NCI-H446 treated with DMSO at 0.1 percent for 48 hours (cell line): ENCODE measurements around the gene DENND1B.

ENCODE experiments used
- DNase-seq: peaks from one replicate; lab custom pipeline; 2025; lab: John Stamatoyannopoulos, UW

The DENND1B gene

DNA sequence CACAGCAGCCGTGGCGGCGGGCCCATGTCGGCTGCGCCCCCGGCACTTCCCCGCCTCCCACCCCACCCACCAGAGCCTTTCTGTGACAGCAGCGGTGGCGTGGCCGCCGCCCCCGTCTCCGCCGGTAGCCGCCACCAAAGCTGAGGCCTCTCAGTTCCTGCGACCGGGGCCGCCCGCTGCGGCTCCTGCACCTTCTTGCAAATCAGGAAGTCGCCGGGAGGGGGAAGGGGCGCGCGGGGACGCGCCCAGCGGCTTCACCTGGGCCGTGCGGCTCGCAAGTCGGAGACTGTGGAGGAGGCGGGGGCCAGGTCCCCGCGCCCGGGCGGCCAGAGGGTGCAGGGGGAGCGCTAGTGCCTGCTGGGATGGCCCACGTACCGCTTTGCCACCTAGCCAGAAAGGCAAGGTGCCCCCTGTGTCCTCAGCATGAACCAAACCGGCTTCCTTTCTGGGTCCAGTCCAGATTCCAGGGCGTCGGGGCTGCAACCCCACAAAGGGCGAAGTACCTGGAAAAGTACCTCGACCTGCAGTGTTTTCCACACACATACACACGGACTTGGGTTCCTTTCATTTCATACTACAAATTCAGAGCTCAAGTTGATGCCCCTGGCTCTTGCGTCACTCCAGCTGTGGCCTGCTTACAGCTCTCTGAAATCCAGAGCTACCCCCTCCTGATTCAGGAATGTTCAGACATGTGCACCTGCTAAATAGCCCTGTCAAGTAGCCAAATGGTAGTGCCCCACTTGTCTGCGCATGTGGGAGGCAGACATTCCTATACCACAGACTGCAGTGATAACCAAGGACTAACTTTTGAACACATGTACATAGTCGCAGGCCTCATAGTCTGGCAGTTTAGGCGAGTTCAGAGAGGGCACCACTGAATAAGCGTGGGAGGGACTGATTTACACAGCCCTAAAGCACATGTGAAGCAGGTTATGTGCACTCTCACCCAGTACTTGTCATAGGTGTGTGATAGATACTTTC lies at the start of gene DENND1B:
Gene DENND1B, minus strand, starts transcription at position 199 of the 981 bp plus-strand sequence. CDS start 325 bp downstream, outside the sequence.
- DNase-seq: no peak

- no peak for DNase-seq
Measured at GRCh38 chr1:197814306-197814705, 39.0 kb upstream of the DENND1B start.

DNA sequence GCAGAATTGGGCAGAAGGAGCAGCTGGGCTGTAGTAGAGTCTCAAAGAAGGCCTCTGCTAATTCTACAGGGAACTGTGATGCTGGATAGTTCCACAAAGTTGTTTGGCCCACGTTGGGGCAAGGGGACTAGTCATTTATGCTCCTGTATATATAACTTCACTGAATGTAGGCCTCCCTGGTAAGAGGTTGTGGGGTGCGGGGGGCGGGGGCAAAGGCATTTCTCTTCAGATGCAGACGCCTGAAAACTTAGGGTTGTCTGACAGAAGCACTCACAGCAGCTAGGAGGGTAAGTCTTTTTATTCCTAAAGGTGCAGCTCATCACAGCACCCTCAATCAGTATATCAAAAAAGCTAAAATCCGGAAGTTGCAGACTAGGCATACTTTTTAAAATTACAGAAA lies 38.5 kb upstream of the DENND1B start:
- no peak for DNase-seq

GRCh38 chr1:197811769-197812168 lies 36.5 kb upstream of the DENND1B start:
- no peak for DNase-seq

GRCh38 chr1:197810812-197811211 lies 35.5 kb upstream of the DENND1B start:
- DNase-seq: no peak

DNA sequence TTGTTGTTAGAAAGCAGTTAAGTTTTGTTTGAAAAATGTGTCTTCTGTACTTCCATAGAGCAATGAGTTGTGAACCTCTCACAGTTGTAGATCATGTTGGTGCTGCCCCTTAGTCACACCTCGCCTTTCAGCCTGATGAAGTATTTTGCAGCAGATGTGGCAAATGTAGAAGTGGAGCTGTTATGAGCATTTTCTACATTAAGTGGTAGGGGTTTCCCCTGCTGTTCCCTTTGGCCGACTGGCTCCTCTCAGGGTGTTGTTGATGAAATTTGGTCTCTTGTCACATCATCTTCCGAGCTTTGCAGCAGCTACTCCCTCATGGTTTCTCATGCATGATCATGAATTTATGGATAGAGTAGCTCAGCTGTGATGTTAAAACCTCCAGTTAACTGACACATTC lies 33.6 kb upstream of the DENND1B start:
- DNase-seq: no peak

- no peak for DNase-seq
Measured at GRCh38 chr1:197807739-197808453, 32.6 kb upstream of the DENND1B start.

DNA sequence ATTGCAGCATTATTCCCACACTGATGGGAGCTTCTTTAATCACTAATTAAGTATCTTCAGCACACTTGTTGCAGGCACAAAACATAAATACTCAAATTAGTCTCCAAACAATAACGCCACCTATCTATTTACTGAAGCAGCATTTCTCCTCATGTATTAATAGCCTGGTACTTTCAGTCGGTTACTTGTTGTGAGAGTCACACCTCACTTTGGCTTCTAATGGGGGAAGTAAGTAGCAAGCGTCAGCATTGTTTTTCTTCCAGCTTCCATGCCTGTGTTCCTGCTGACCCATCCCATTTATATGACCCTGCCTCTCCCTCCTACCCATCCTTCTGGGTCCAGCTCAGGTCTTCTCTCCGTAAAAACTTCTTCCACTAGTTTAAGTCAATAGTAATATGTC lies 31.9 kb upstream of the DENND1B start:
- no peak for DNase-seq

DNA sequence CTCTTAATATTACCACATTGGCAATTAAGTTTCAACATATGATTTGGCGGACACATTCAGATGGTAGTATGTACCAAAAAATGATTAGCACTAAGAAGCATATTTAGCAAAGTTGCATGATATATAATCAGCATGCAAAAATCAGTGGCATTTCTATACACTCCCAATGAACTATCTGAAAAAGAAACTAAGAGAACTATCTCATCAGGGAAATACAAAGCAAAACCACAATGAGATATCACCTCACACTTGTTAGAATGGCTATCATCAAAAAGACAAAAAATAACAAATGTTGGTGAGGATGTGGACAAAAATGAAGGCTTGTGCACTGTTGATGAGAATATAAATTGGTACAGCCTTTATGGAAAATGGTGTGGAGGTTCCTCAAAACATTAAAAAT lies 31.4 kb upstream of the DENND1B start:
- DNase-seq: no peak

GRCh38 chr1:197801684-197802083 lies 26.4 kb upstream of the DENND1B start:
- DNase-seq: no peak

GRCh38 chr1:197801111-197801482 lies 25.8 kb upstream of the DENND1B start:
- no peak for DNase-seq

- DNase-seq: no peak
Measured at GRCh38 chr1:197800379-197801110, 25.3 kb upstream of the DENND1B start.

DNA sequence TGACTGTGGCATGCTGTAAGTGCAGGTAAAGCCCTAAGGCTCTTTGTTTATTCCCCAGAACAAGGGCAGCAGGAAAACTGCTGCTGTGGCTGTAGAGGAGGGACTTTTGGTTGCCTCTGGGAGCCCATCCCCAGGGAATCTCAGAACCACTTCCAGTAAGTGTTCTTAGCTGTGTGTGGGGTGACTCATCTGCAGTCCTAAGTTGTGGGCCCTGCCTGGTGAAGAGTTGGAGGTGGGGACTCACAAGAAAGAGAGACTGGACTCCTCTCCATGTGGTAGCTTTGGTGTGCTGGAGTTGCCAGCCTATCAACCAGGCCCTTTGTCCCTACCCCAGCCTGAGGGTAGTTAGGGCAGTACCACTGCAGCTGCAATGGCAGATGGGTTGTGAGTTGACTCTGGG lies 24.0 kb upstream of the DENND1B start:
- DNase-seq: no peak

DNA sequence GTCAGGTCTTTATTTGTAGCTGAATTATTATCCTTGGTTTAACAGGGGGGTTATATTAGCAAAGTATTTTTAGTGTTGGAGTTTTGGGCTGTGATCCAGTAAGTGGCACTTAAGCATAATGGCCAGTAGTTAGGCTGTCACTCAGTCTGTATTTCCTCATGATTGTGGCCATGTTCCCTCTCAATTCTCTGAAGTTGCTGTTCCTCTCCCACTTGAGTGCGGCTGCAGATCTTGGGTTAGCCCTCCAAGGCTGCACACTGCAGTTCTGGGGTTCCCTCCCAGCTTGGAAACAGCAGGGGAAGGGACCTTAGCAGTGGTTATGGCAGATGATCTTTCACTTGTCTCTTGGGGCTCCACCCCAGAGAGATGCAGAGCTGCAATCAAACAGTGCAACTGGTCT lies 23.2 kb upstream of the DENND1B start:
- DNase-seq: no peak

- DNase-seq: no peak
Measured at GRCh38 chr1:197797010-197797409, 21.7 kb upstream of the DENND1B start.

GRCh38 chr1:197788741-197789739 lies 13.8 kb upstream of the DENND1B start:
- DNase-seq: no peak

DNA sequence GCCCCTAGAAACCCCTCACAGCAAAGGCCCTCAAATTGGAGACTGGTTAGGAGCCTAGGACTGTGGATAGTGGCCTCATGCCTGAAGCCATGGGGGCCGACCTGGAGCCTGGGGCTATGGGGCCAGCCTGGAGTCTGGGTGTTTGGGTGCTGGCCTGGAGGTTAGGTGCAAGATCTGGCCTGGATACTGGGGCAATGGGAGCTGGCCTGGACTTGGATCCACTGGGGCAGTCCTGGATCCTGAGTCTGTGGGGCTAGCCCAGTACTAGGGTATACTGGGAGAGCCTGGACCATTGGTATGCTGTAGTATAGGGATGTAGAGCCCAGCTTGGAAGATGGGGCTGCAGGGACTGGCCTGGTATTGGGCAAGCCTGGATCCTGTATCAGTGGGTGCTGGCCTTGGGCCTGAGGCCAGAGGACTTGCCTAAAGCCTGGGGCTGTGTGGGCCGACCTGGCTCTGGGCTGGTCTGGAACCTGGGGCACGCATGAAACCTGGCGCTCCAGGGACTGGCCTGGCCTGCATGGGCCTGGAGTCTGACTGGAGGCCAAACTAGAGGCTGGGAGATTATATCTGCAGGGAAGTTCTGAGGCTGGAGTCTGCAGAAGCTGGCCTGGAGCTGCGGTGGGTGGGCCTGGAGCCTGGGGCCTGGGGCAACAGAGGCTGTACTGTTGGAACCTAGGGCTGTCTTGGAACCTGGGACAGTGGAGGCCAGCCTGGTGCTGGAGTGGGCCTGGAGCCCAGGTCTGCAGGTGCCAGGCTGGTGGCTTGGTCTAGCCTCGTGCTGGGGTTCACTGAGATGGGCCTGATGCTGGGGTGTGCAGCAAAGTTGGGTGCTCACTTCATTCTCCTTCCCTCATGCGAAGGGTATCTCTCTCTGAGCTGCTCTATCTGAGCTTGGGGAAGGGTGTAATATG lies 12.6 kb upstream of the DENND1B start:
- no peak for DNase-seq

GRCh38 chr1:197787056-197787455 lies 11.8 kb upstream of the DENND1B start:
- no peak for DNase-seq

DNA sequence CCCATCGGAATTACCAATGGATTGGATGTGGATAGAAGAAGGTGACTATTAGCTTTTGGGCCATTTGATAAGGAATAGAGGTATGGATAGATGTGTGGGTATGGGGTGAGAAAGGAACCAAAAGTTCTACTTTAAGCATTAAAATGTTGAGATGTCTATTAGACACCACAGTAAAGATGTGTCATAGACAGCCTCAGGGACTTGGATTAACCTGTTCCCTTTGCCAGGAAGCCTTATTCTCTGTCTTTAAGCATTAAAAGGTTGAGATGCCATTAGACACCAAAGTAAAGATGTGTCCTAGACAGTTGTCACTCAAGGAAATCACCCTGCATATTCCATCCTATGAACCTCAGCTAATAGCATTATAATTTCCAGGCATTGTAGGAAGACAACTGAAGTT lies 11.0 kb upstream of the DENND1B start:
- no peak for DNase-seq

- no peak for DNase-seq
Measured at GRCh38 chr1:197783510-197783948, 8.2 kb upstream of the DENND1B start.
